Mucosa of gallbladder (tissue), 1 donor: ENCODE results near the gene HEYL. TPM values are rescaled to one million over a fixed set of nuclear protein-coding genes. Genes with fewer than 3 reads are reported as not detected.
A peak's percentile ranks its signal among the peaks of the same experiment; 100 is the strongest.

Experiments used
- DNase-seq: peaks from one replicate; pipeline ENCODE4 v3.0.0-alpha.2; 2020; ENCODE audit warnings: low spot score
- total RNA-seq: library from RNA; stranded (reverse); gene quantifications from one replicate; pipeline ENCODE4 v1.2.1, GENCODE V29; 2021
- donor health status: DM: no; HTN: no; CAD: no.

The HEYL gene
- total RNA-seq: 8.5 TPM

DNA sequence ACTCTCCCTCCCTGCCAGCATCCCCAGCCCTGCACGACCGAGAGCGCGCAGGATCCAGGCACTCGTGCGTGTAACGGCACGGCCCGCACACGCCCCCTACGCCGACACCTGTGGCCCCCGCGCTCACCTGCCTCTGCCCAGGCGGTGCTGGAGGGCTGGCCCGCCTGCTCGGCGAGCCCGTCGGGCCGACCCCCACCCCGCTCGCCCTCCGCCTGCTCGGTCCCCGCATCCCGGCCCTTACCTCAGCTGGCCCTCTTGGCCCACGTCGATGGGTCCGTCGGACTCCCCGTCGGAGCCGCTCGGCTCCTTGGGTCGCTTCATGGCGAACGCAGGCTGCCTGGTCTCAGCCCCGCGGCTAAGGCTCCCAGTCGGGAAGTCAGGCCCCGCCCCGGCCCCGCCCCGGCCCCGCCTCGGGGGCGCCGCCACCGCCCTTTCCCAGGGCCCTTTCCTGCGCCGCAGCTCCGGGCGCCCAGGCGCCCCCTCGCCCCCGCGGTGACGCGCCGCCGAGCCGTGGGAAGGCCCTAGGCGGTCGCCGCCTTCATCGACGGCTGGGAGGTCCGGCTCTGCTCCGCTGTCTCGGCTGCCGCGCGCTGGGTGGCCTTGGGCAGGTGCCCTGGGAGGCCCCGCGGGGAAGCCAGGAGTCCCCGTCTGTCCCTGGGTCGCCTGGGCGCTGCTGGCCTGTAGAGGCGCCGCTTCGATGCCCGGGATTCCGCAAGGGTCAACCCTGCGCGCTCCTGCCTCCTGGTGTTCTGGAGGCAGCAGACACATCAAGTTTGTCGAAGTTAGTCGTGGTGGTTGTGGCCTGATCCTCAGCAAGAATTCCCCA lies at the start of gene HEYL:
Gene HEYL, minus strand, starts transcription at position 339 of the 826 bp plus-strand sequence. Its CDS starts 18 bp downstream, at position 321.
- DNase-seq: peak; percentile 55

DNA sequence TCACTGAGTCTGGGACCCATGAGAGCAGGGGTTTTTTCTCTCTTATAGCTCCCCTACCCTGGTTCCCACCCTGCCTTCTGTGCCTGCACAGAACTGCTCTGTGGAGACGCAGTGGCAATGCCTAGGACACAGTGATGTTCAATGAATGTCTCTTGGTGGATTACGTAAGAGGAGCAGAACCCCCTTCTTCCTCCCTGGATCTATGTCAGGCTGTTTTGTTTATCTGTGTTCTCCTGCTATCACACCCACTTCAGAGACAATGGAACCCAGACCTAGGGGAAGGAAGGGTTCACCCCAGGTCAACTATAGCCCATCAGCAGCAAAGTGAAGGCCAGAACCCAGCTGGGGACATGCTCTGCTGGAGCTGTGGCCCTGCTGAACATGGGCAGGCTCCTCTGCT lies 49.8 kb upstream of the HEYL start:
- no peak for DNase-seq

DNA sequence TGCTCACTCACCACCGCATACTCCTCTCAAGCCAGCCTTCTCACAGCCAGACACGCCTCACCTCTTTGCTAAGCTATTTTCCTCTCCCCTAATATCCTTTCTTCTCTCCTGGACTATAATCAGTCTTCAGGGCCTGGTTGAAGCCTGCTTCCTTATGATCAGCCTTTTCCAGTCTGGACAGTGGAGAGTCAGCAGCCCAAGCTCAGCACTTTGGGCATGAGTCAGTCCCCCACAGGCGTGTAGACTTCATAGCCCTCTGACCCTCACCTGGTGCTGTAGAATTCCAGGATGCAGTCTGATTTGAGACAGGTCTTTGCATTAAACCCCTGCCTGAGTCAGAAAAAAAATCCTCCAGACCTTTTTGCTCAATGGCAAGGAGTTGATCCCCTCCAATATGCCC lies 49.3 kb upstream of the HEYL start:
- DNase-seq: no peak

DNA sequence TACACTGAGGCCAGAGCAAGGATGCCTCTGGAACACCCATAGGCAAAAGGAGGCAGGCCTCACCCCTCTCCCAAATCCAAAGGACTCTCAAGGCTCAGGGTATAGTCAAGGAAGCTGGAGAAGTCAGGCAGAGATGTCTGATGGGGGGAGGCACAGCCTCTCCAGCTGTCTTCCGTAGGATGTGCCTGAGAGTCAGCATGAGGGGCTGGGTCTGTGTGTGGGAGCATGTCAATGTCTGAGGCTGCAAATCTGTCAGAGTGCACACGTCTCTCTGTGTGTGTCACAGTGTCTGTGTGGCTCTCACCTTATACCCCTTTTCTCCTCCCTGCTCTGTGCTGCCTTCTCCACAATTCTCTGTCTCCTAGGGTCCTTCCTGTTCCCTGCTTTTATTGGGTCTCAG lies 47.8 kb upstream of the HEYL start:
- no peak for DNase-seq

DNA sequence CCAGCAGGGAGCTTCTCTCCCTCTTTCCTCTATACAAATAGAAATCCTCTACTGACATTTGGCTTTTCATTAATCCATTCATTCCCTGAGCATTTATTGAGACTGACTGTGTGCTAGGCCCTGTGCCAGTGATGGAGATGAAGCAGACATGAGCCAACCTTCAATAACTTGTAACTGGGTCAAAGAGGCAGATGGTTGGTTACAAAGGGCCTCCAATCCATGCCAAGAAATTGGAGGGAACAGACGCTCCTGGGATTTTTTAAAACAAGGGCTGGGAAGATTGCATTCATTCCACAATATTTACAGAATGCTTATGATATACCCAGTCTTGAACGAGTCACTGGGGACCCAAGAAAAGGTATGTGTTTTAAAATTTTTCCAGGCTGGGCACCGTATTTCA lies 45.6 kb upstream of the HEYL start:
- DNase-seq: no peak

DNA sequence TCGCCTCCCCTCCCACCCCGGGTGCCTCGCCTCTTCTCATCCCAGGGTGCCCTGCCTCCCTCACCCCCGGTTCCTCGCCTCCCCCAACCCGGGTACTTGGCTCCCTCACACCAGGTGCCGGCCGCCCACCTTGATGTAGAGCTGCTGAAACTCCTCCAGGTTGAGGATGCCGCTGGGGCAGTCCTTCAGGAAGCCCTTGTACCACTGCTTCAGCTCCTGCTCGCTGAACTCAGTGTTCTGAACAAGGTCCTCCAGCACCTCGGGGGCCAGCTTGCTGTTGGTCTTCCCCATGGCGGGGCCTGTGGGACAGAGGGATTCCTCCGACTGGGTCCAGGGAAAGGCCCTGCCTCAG lies 44.8 kb upstream of the HEYL start:
- no peak for DNase-seq

DNA sequence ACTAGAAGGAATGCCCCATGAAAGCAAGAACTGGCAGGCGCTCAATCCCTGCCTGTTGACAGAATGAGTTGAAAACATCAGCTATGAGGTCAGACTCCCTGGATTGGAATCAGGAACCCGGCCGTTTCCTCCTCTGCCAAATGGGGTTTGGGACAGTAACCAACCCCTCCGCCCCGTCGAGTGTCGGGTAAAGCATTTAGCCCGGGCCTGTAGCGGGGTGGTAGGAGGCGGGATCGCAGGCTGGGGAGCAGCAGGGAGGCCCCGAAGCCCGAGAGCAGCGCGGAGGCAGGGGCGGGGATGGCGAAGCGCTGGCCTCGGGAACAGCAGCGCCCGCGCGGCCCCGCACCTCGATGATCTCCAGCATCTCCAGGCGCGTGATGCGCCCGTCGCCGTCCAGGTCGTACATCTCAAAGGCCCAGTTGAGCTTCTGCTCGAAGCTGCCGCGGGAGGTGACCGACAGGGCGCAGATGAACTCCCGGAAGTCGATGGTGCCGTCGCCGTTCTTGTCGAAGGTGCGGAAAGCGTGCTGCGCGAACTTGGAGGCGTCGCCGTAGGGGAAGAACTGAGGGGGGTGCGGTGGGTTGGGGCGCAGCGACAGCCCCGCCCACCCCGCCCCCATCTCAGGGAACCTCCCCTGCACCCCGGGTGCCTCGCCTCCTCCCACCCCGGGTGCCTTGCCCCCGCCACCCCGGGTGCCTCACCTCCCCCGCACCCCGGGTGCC lies 44.3 kb upstream of the HEYL start:
- no peak for DNase-seq

DNA sequence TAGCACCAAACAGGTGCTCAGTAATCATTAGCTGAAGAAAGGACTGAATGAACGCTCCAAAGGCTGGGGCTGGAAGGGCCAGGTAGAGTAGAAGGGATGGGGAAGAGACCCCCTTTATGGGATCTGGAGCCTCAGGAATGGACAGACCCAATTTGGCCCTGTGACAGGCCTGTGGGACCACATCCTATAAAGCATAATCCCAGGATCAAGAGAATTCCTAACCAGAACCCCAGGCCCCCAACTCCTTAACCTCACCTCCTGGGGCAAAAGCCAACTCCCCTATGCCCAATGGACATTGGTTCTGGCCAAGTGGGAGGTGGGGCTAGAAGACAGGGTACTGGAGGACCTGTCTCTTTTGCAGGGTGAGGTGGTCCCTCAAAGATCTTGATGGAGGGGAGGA lies 42.6 kb upstream of the HEYL start:
- DNase-seq: no peak

DNA sequence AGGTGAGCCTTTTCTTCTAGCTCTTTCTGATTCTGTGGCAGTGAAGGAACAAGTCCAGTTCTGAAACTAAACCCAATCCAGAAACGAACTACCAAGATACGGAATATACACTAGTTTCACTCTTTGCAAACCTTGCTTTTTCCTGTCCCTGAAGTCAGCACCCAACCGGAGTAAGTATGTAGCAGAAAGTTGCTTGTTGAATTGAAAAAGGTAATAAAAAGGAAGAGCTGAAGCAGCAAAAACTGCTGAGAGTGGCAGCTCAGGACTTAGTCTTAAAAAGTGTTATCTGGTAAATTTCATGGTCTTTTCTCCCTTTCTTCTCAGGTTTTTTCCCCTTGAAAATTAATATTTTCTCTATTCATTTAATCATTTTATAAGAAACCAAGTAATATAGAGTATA lies 41.9 kb upstream of the HEYL start:
- no peak for DNase-seq

DNA sequence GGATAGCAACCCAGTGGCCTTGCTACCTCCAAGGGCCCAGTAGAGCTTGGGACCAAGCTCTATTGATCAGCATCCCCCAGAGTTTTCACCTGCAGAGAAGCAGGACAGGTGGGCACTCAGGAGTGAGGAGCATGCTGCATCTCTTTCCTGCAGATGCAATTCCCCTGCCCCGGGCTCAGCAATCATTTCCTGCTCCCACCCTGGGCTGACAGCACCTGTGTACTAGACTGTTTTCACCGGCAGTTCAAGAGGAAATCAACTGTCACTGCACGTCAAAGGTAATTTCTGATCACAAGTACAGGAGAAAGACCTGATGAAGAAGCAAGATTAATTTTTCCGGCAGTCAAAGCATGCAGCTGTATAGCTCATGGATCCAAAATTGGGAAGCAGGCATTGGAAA lies 41.3 kb upstream of the HEYL start:
- DNase-seq: no peak

DNA sequence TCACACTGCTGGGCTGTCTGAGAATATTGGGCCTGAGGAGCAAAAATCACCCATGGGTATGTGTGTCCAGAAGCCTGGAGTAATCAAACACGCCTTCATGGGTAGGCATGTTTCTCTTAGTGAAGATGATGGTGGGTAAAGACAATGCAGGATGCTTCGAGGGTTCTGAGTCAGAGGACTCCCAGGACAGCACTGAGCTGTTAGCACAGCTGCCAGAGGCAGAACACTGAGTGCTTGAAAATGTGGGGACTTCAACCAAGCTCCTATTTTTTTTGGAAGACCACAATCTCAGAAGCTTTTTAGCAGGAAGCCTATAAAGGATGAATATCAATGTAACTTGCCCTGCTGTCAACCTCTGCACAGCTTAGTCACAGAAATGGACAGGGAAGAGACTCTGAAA lies 40.4 kb upstream of the HEYL start:
- no peak for DNase-seq

DNA sequence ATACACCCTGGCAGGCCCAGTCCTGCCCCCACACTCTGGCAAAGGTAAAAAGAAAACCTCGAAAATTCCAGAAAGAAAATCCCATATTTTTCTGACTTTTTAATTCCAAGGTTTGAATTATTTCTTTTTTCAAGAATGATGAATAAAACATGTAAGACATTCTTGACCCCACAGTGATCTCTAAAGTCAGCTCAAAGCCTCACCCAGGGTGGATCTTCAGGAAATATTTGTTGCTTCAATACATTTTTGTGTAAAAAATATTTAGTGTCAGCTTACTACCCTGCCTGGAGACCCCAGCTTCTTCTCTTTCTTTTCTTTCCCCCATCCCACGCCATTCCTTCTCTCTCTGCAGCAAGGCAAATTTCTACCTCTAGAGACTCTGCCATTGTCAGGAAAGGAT lies 39.4 kb upstream of the HEYL start:
- no peak for DNase-seq

DNA sequence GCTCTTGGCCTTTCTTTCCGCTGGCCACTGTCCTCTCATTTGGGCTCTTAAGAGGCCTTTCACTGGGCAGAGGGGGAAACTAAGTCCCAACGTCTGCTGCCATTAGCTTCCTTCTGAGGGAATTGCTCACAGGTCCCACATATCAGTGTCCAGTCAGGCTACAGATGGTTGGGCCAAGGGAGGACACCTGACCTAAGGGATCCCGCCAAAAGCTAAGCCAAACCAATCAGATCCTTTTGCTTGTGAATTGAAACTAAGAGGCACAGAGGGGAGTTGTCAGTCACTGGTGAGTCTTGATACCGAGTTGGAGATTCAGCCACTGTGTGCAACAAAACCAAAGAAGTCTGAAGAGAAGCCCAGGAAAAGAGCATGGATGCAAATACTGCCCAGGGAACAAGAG lies 38.2 kb upstream of the HEYL start:
- DNase-seq: no peak

DNA sequence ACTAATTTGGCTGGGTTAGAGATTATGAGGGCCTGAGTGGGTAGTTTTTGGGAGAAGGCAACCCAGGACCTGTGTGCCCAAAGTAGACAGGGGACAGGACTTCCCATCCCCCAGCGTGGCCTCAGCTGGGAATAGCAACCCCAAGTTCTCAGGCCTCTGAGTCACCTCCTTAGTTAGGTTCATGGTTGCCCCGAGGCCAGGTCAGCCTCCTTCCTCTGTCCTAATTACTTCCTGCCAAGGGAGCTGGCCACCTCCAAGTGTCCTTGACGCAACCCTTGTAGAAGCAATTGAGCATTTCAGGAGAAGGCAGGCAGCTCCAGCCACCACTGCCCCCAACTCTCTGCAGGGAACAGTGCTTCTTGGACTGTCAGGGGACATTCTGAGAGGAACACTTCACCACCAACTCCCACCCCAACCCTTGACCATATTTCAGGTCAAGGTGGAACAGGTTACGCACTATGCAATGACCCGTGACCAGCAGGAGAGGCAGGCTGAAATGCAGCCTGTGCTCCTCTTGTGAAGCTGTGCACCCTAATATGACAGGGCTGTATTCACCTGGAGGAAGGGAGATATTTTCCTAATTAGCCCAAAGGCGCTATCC lies 37.6 kb upstream of the HEYL start:
- DNase-seq: no peak

DNA sequence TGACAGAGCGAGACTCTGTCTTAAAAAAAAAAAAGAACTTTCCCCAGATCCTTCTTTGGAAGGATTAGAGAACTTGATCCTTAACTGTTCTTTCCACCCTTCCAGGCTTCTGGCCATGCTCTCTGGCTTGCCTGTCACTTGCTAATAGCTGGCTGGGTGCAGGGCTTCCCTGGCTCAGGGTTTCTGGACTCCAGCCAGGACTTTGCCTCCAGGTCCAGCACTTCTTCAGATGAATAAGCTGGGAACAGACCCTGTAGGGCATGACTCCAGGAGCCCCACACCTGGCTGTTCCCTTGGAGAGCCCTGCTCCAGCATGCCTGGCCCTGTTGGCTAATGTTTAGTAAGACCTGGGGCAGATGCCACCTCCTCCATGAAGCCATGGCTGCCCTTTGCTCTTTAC lies 35.8 kb upstream of the HEYL start:
- DNase-seq: no peak

DNA sequence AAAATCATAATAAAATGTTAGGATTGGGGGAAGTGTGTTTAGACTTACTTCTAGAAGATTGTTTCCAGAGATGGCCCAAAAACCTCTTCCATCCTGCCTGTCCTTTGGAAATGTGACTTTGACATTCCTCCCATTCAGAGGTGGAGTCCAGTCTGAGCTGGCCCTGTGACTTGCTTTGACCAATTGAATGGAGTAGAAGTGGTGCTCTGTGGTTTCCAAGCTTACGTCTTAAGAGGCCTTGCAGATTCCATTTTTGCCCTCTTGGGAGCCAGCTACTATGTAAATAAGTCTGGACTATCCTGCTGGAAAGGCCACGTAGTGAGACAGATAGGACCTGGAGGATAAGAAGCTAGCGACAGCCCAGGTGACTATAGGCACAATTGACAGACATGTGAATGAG lies 33.8 kb upstream of the HEYL start:
- no peak for DNase-seq

DNA sequence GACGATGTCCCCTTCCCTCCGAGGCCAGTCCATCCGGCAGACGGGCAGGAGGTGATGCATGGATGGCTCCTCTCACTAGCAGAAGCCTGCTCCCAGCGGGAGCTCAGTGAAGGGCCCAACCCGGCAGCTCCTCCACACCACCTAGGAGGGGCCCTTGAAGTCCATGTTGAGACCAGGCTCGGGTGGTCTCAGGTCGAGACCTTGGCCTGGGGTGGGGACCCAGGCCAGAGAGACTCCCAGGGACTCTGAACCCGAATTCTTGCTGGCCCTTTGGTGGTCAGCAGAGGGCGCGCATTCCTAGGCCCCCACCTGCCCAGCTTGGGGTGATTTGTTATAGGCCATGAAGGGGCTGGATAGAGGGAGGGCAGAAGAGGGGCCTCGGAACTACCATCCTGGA lies 33.1 kb upstream of the HEYL start:
- DNase-seq: no peak

DNA sequence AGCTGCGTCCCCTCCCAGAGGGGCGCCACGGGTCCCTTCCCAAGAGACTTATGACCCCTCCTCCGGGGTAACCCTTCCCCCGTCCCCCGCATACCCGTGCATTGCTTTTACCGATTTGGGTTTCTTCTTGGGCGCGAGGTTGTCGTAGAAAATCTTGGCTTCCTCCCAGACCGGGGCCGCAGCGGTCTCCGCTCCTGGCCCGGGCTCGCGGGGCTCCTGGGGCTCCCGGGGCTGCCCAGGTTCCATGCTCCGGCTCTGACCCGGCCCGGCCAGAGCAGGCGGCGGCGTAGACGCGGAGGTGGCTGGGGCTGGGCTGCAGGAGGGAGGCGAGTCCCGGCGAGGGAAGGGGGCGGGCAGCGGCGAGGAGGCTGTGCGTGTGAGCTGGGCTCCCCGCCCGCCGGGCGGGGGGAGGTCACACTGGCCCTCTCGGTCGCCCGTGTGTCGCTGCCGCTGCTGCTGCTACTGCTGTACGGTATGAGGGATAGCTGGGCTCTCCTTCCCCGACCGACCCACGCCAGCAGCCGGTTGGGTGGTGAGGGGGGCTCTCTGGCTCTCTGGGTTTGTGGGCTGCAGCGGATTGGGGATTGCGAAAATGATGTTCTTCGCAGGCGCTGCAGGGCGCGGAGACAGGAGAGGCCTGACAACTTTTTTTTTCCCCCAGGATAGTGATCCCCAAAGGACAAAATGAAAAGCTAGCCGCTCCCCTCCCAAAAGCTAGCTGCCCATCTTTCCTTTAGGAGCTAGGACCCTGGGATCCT lies 32.5 kb upstream of the HEYL start, which contains the start of gene NT5C1A:
Gene NT5C1A, minus strand, starts transcription at position 315 of the 758 bp plus-strand sequence. Its CDS starts 69 bp downstream, at position 246.
- DNase-seq: no peak

DNA sequence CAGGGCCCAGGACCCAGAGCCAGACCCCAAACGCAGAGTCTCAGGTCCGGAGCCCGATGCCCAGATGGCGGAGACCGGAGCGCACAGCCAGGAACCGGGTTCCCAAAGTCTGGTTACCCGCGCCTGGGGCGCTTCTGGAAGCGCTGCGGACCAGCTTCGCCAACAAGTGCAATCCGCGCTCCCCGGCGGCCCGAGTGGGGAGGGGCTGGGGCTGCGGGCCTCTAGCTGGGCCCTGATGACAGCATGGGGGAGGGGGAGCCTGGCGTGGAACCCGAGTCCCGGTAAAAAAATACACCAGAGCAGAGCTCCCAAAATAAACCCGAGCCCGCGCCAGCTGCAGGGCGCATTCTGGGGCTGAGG lies 32.0 kb upstream of the HEYL start:
- peak; percentile 16 for DNase-seq

DNA sequence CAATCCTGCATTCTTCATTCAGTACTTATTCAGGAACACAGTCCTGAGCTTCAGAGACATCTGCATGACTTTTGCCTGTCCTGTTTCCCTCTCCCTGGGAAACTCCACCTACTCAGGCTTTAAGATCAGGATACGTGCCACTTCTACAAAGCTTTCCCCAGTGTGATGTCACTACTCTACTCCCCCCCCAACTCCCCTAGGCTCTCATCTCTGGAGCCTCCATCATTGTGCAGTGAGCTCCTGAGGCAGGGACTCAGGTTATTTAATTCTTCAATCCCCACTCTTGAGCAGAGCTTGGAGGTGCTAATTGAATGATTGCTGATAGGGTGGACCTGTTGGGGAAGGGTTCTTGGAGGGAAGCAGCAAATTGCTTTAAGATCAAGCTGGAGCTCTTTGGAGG lies 31.2 kb upstream of the HEYL start:
- no peak for DNase-seq

DNA sequence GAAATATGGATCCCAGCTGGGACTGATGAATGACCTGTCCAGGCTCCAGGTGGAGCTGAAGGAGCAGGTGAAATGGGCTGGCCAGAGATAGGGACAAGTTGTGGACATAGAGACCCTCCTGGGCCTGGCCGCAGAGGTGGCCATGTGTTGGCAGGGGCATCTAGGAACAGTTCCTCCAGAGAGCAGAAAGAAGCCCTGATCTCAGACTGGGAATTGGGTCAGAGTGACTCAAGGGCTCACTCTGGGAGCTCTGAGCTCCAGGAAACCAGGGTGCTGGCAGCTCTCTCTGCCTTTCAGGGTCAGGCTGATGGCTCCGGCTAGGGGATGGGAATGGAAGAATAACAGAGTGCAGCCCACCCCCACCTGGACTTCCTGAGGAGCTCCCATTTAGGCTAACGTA lies 29.5 kb upstream of the HEYL start:
- DNase-seq: no peak

DNA sequence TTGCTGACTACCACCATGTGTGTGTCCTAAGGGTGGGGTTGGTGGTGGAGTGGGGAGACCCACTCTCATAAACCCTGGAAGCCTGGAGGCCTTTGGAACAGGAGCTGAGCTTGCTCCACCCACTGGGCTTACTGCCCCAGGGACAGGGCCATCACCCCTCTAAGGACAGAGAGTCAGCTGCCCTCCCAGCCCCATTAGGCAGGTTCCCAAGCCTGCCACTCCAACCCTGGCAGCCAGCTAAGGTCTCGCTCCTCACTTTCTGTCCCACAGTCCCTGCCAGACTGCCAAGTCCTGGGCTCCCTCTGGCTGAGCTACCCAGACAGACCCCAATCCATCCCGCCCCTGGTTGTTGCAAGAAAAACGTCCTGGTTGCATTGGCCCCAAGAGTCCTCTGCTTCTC lies 28.7 kb upstream of the HEYL start:
- DNase-seq: no peak
